H1 (cell line): ENCODE measurements around the gene BRD1. TPM values are rescaled to one million over a fixed set of nuclear protein-coding genes. Genes with fewer than 3 reads are reported as not detected.

Experiments used
- CTCF ChIA-PET: fragments of 300-600 bp; sonication (Branson Sonifier 250); formaldehyde crosslinking; loops from one replicate; lab custom pipeline; 2021; ENCODE audit not compliant: partially characterized antibody; lab: Charles Lee
- POLR2A ChIA-PET: fragments of 300-600 bp; sonication (Branson Sonifier 250); formaldehyde crosslinking; loops from one replicate; lab custom pipeline; 2021; ENCODE audit warnings: inconsistent platforms; ENCODE audit not compliant: partially characterized antibody; lab: Charles Lee
- DNase-seq, 2 experiments: peaks; one replicate each; pipeline versions ENCODE4 v3.0.0 to v3.0.0-alpha.2; 2010 to 2022; ENCODE audit warnings: low spot score in 2 of 2, low read depth in 1 of 2, mixed read lengths in 1 of 2
- FAIRE-seq: peaks from 2 replicates; lab custom pipeline; 2011; peaks lifted over from hg19 to GRCh38; lab: Jason Lieb, UNC
- H2AFZ ChIP-seq: 2 replicates; pipeline ENCODE4 v1.8.1; 2012; ENCODE audit warnings: low read length, inconsistent platforms
- H2AK5ac ChIP-seq: 2 replicates; pipeline ENCODE4 v1.6.1; 2013; ENCODE audit warnings: low read depth, low read length
- H2BK120ac ChIP-seq: replicated peaks from 2 replicates; pipeline ENCODE3; 2013; ENCODE audit warnings: low read depth, low read length, inconsistent platforms
- H2BK12ac ChIP-seq: 2 replicates; pipeline ENCODE4 v1.6.1; 2013; ENCODE audit warnings: low read depth, low read length
- H2BK15ac ChIP-seq: 2 replicates; pipeline ENCODE4 v1.6.1; 2013; ENCODE audit warnings: low read length
- H2BK20ac ChIP-seq: 2 replicates; pipeline ENCODE4 v1.6.1; 2013; ENCODE audit warnings: low read length
- H2BK5ac ChIP-seq: 2 replicates; pipeline ENCODE4 v1.6.1; 2013; ENCODE audit warnings: low read depth, low read length
- H3K14ac ChIP-seq: 2 replicates; pipeline ENCODE4 v1.6.1; 2013; ENCODE audit warnings: inconsistent platforms; ENCODE audit not compliant: insufficient read length
- H3K18ac ChIP-seq: 2 replicates; pipeline ENCODE4 v1.6.1; 2013; ENCODE audit warnings: low read length; ENCODE audit errors: extremely low read depth
- H3K23ac ChIP-seq: 2 replicates; pipeline ENCODE4 v1.6.1; 2013; ENCODE audit warnings: inconsistent platforms; ENCODE audit not compliant: insufficient read length
- H3K23me2 ChIP-seq: 2 replicates; pipeline ENCODE4 v1.6.1; 2013; ENCODE audit warnings: low read depth, low read length
- H3K27ac ChIP-seq: 2 replicates; pipeline ENCODE4 v1.6.1; 2011; ENCODE audit warnings: low read depth, low read length, inconsistent platforms
- H3K27me3 ChIP-seq, 4 experiments: replicated peaks in 1 of 4; 1 replicate in 1 of 4; 2 replicates in 3 of 4; pipeline versions ENCODE4 v1.6.1 to v1.8.1; 2011 to 2013; ENCODE audit warnings: low read length in 3 of 4, mild to moderate bottlenecking in 3 of 4, inconsistent platforms in 2 of 4, mixed read lengths in 2 of 4, moderate library complexity in 1 of 4; ENCODE audit not compliant: control insufficient read depth in 3 of 4, insufficient read depth in 3 of 4; ENCODE audit errors: extremely low read depth in 1 of 4
- H3K36me3 ChIP-seq, 4 experiments: 2 replicates each; pipeline versions ENCODE4 v1.6.1 to v1.8.1; 2011 to 2013; ENCODE audit warnings: mild to moderate bottlenecking in 4 of 4, low read length in 3 of 4, moderate library complexity in 2 of 4, control low read depth in 1 of 4, inconsistent platforms in 1 of 4; ENCODE audit not compliant: insufficient read depth in 4 of 4, control insufficient read depth in 2 of 4
- H3K4ac ChIP-seq: replicated peaks from 2 replicates; pipeline ENCODE3; 2013; ENCODE audit warnings: low read length, low read depth, mixed read lengths, inconsistent platforms; ENCODE audit not compliant: insufficient read length
- H3K4me1 ChIP-seq, 4 experiments: replicated peaks in 1 of 4; 1 replicate in 1 of 4; 2 replicates in 3 of 4; pipeline versions ENCODE4 v1.6.1 to v1.8.1; 2011 to 2013; ENCODE audit warnings: low read length in 3 of 4, inconsistent platforms in 2 of 4, mixed read lengths in 1 of 4; ENCODE audit not compliant: insufficient read depth in 4 of 4, control insufficient read depth in 3 of 4
- H3K4me2 ChIP-seq, 2 experiments: 2 replicates each; pipeline versions ENCODE4 v1.6.1 to v1.8.1; 2011 to 2013; ENCODE audit warnings: low read depth in 2 of 2, low read length in 2 of 2, control low read depth in 1 of 2, inconsistent platforms in 1 of 2, mild to moderate bottlenecking in 1 of 2; ENCODE audit not compliant: insufficient read depth in 1 of 2
- H3K4me3 ChIP-seq, 4 experiments: fragments of 200-600, 300-600 bp in 1 of 4; sonication (generic), shearing (Covaris generic), sonication (Bioruptor Twin) in 1 of 4; 2 replicates each; pipeline versions ENCODE4 v1.5.1 to v1.8.1; 2011 to 2016; ENCODE audit warnings: low read length in 4 of 4, low read depth in 3 of 4, control low read depth in 2 of 4, inconsistent platforms in 2 of 4, mild to moderate bottlenecking in 2 of 4, mixed read lengths in 1 of 4, moderate library complexity in 1 of 4; ENCODE audit not compliant: insufficient read depth in 2 of 4; ENCODE audit errors: extremely low read depth in 1 of 4
- H3K56ac ChIP-seq: replicated peaks from 2 replicates; pipeline ENCODE3; 2013; ENCODE audit warnings: low read depth, mild to moderate bottlenecking, mixed read lengths, low read length, inconsistent platforms; ENCODE audit not compliant: insufficient read length
- H3K79me1 ChIP-seq: 2 replicates; pipeline ENCODE4 v1.6.1; 2013; ENCODE audit warnings: low read depth, low read length, control low read depth
- H3K79me2 ChIP-seq, 2 experiments: 2 replicates each; pipeline versions ENCODE4 v1.6.1 to v1.8.1; 2012 to 2013; ENCODE audit warnings: low read length in 2 of 2, mild to moderate bottlenecking in 2 of 2, inconsistent platforms in 1 of 2; ENCODE audit not compliant: insufficient read depth in 2 of 2, control insufficient read depth in 1 of 2
- H3K9ac ChIP-seq, 4 experiments: replicated peaks in 1 of 4; 1 replicate in 1 of 4; 2 replicates in 3 of 4; pipeline versions ENCODE4 v1.6.1 to v1.8.1; 2011 to 2013; ENCODE audit warnings: low read depth in 3 of 4, low read length in 3 of 4, control low read depth in 2 of 4, mild to moderate bottlenecking in 2 of 4, moderate library complexity in 2 of 4, inconsistent platforms in 1 of 4; ENCODE audit errors: extremely low read depth in 1 of 4
- H3K9me3 ChIP-seq, 2 experiments: 2 replicates each; pipeline versions ENCODE4 v1.6.1 to v1.8.1; 2012 to 2013; ENCODE audit warnings: mild to moderate bottlenecking in 2 of 2, moderate library complexity in 2 of 2, control low read depth in 1 of 2, inconsistent platforms in 1 of 2, low read depth in 1 of 2, low read length in 1 of 2, mixed read lengths in 1 of 2; ENCODE audit not compliant: insufficient read depth in 2 of 2
- H4K20me1 ChIP-seq, 2 experiments: replicated peaks in 1 of 2; 2 replicates each; pipeline versions ENCODE3 to v1.8.1; 2011 to 2013; ENCODE audit warnings: inconsistent platforms in 2 of 2, low read length in 2 of 2, mild to moderate bottlenecking in 1 of 2; ENCODE audit not compliant: insufficient read depth in 2 of 2, control insufficient read depth in 1 of 2
- H4K5ac ChIP-seq: 2 replicates; pipeline ENCODE4 v1.6.1; 2013; ENCODE audit warnings: low read length, low read depth, mixed read lengths, inconsistent platforms; ENCODE audit not compliant: insufficient read length
- H4K8ac ChIP-seq: 2 replicates; pipeline ENCODE4 v1.8.0; 2013; ENCODE audit warnings: mild to moderate bottlenecking, moderate library complexity, low read length, inconsistent platforms; ENCODE audit not compliant: insufficient read depth; ENCODE audit errors: extremely low read depth
- H4K91ac ChIP-seq: replicated peaks from 2 replicates; pipeline ENCODE3; 2013; ENCODE audit warnings: low read length, mixed read lengths, inconsistent platforms; ENCODE audit not compliant: insufficient read length
- CBX8 ChIP-seq: fragments of 300-800, 300-1000 bp; sonication (generic); IDR thresholded peaks from 2 replicates; pipeline ENCODE4 v1.7.1; 2016; ENCODE audit warnings: low read depth, low read length, borderline replicate concordance
- EGR1 ChIP-seq: IDR thresholded peaks from 2 replicates; pipeline ENCODE4 v1.6.1; 2011; ENCODE audit warnings: low read depth, low read length, borderline replicate concordance
- EZH2 ChIP-seq: fragments of 200-600 bp; sonication (generic); IDR thresholded peaks from 2 replicates; pipeline ENCODE4 v1.7.1; 2012; ENCODE audit warnings: low read depth, mild to moderate bottlenecking, moderate library complexity, low read length, inconsistent platforms; ENCODE audit not compliant: severe bottlenecking
- RBBP5 ChIP-seq: IDR thresholded peaks from 2 replicates; pipeline ENCODE4 v1.7.1; 2012; ENCODE audit warnings: low read depth, mild to moderate bottlenecking, inconsistent platforms, low read length, moderate library complexity, borderline replicate concordance
- RFX5 ChIP-seq: IDR thresholded peaks from 2 replicates; pipeline ENCODE4 v1.6.1; 2011; ENCODE audit warnings: low read depth, low read length, improper control_type of control experiment, borderline replicate concordance
- SIX5 ChIP-seq: IDR thresholded peaks from 2 replicates; pipeline ENCODE4 v1.6.1; 2011; ENCODE audit warnings: mild to moderate bottlenecking, low read depth, low read length
- TBP ChIP-seq: IDR thresholded peaks from 2 replicates; pipeline ENCODE4 v1.6.1; 2011; ENCODE audit warnings: low read depth, low read length, improper control_type of control experiment
- TCF12 ChIP-seq: IDR thresholded peaks from 2 replicates; pipeline ENCODE4 v1.6.1; 2011; ENCODE audit warnings: low read depth, mild to moderate bottlenecking, low read length
- WGBS, 2 experiments: shearing (Covaris generic) in 1 of 2; methylation state at CpG; one replicate each; pipeline versions ENCODE4 v1.1.6 to v1.1.7; 2013 to 2015; ENCODE audit warnings: low lambda C conversion rate in 2 of 2, mixed read lengths in 2 of 2, inconsistent platforms in 1 of 2, low coverage in 1 of 2, missing lambda C conversion rate in 1 of 2; ENCODE audit not compliant: insufficient replicate concordance in 2 of 2, insufficient coverage in 1 of 2, insufficient read length in 1 of 2; ENCODE audit errors: extremely low coverage in 1 of 2, missing lambda C conversion rate in 1 of 2; 5-methylcytosine and 5-hydroxymethylcytosine counted together
- polyA plus RNA-seq, 7 experiments: library from polyadenylated mRNA; depleted of rRNA in 3 of 7; stranded (reverse) in 5 of 7; unstranded in 2 of 7; fragments of >200 nt in 5 of 7; fragments of 200-250 nt in 2 of 7; gene quantifications; 1 replicate in 5 of 7; 2 replicates in 1 of 7; 4 replicates in 1 of 7; pipeline versions ENCODE4 v1.2.1 to v1.2.3, GENCODE V29; 2011 to 2013; ENCODE audit warnings: missing spikeins in 2 of 7, mixed read lengths in 2 of 7
- total RNA-seq: library from RNA; stranded (reverse); fragmentation: NEBNext Ultra II Directional; extraction: Animal tissue kit (Norgen Biotek cat#: 25700); gene quantifications from 2 replicates; pipeline ENCODE4 v1.2.1, GENCODE V29; 2021
- TF ChIP-seq, protein P1 (sequence below), 3 experiments: IDR thresholded peaks; 1 replicate in 2 of 3; 2 replicates in 1 of 3; pipeline versions ENCODE4 v1.5.1 to v1.6.1; 2011; ENCODE audit warnings: low read length in 3 of 3, mild to moderate bottlenecking in 3 of 3, inconsistent platforms in 2 of 3, low read depth in 1 of 3, moderate library complexity in 1 of 3; ENCODE audit not compliant: insufficient read depth in 1 of 3; ENCODE audit errors: control extremely low read depth in 1 of 3
- TF ChIP-seq, protein P2 (sequence below): IDR thresholded peaks from 2 replicates; pipeline ENCODE4 v1.6.1; 2012; ENCODE audit warnings: inconsistent platforms

Gene BRD1
- total and polyA plus RNA-seq, 2 of the 8 experiments (the other 6 are each of a cell fraction or from before 2014, with no cell fraction given) = 6.8 to 34.0 TPM

DNA sequence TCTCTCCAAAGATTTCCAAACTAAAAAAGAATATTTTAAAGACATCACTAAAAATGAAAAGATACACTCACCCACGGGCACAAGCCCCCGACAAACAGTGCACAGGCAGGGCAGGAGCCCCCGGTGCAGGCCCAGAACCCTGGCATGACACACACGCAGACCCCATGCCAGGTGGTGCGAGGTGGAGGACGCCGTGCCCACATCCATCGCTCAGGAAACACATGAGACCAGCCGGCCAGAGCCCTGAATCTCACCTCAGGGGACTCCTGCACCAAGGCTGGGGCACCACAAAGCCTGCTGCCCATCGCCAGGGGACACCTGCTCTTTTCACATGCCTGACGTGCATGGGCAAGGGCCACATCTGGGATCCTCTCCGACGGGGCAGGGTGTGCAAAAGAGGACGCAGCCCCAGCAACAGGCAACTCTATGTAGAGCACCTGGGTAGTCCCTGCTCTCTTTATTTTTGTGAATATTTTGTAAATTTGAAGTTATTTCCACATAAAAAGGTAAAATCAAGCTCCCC lies 13.4 kb downstream of the BRD1 start:
- Histone ChIP-seq H3K79me1 (peaks cover 14% of the 10 kb centered on the region), H3K4me2 (no peak overlapping the region), H3K36me3 (peaks cover 2 to 21% (median 9%) of the 10 kb centered on the region in 4 experiments; a peak in 6 of 8 replicates), H3K9me3 (no peaks in the 10 kb centered on the region), H3K4me3 (no peak overlapping the region), H4K5ac (no peak overlapping the region), H3K56ac (no peak overlapping the region), H4K8ac (no peak overlapping the region), H3K23me2 (no peaks in the 10 kb centered on the region), H3K14ac (no peak overlapping the region), H3K9ac (no peak overlapping the region), H2BK15ac (no peak overlapping the region), H2AK5ac (no peak overlapping the region), H4K20me1 (peaks cover 24 to 47% of the 10 kb centered on the region in 2 experiments), H2BK120ac (no peak overlapping the region), H3K27ac (no peak overlapping the region), H3K23ac (no peak overlapping the region), H3K27me3 (no peaks in the 10 kb centered on the region), H2AFZ (no peak overlapping the region), H2BK5ac (no peak overlapping the region), H2BK12ac (no peak overlapping the region), H4K91ac (no peak overlapping the region), H3K4ac (no peak overlapping the region), H2BK20ac (no peak overlapping the region), H3K4me1 (no peaks in the 10 kb centered on the region), H3K18ac (no peak overlapping the region), H3K79me2 (peaks cover 32 to 98% of the 10 kb centered on the region in 2 experiments)
- DNase-seq (no peak), FAIRE-seq (no peak)
- ChIA-PET CTCF (interaction anchor here (1.1 to 2.1 kb wide), 2 partner anchors 10 to 34 kb away, joined by 3 to 5 read pairs; no protein-coding TSS in a partner anchor), POLR2A (interaction anchor here (0.9 kb wide), 1 partner anchor 19 kb away, joined by 3 read pairs; no protein-coding TSS in a partner anchor)
- 91% methylated on average over 12 of the region's 14 CpGs; no CpG with 5 or more reads in 1 of the 2 experiments for WGBS, 2 experiments
- TF ChIP-seq TCF12 (no peak), RBBP5 (no peak), EZH2 (no peak), TBP (no peak), SIX5 (no peak), CBX8 (no peak), RFX5 (no peak), EGR1 (no peak)
- TF ChIP-seq, protein P1, sequence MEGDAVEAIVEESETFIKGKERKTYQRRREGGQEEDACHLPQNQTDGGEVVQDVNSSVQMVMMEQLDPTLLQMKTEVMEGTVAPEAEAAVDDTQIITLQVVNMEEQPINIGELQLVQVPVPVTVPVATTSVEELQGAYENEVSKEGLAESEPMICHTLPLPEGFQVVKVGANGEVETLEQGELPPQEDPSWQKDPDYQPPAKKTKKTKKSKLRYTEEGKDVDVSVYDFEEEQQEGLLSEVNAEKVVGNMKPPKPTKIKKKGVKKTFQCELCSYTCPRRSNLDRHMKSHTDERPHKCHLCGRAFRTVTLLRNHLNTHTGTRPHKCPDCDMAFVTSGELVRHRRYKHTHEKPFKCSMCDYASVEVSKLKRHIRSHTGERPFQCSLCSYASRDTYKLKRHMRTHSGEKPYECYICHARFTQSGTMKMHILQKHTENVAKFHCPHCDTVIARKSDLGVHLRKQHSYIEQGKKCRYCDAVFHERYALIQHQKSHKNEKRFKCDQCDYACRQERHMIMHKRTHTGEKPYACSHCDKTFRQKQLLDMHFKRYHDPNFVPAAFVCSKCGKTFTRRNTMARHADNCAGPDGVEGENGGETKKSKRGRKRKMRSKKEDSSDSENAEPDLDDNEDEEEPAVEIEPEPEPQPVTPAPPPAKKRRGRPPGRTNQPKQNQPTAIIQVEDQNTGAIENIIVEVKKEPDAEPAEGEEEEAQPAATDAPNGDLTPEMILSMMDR (IDR thresholded peaks at IDR 0.05; ENCODE audit: control extremely low read depth in 1 of 3, insufficient read depth in 1 of 3, low read depth in 1 of 3, low read length in 3 of 3) = no peak
- TF ChIP-seq, protein P2, sequence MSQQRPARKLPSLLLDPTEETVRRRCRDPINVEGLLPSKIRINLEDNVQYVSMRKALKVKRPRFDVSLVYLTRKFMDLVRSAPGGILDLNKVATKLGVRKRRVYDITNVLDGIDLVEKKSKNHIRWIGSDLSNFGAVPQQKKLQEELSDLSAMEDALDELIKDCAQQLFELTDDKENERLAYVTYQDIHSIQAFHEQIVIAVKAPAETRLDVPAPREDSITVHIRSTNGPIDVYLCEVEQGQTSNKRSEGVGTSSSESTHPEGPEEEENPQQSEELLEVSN = no peak
